Epithelial cell of esophagus (primary cell): ENCODE measurements around the gene KIF5A.

ENCODE experiments used
- DNase-seq: peaks from one replicate; pipeline ENCODE4 v3.0.0; 2010; ENCODE audit warnings: low read depth
- H3K4me3 ChIP-seq: 2 replicates; pipeline ENCODE4 v1.5.1; 2011; ENCODE audit warnings: mild to moderate bottlenecking, low read length, control low read depth
- CTCF ChIP-seq: IDR thresholded peaks from 2 replicates; pipeline ENCODE4 v1.5.1; 2011; ENCODE audit warnings: low read depth, mild to moderate bottlenecking, low read length, control low read depth, inconsistent platforms; ENCODE audit not compliant: insufficient read depth; ENCODE audit errors: missing control alignments

Gene KIF5A

DNA sequence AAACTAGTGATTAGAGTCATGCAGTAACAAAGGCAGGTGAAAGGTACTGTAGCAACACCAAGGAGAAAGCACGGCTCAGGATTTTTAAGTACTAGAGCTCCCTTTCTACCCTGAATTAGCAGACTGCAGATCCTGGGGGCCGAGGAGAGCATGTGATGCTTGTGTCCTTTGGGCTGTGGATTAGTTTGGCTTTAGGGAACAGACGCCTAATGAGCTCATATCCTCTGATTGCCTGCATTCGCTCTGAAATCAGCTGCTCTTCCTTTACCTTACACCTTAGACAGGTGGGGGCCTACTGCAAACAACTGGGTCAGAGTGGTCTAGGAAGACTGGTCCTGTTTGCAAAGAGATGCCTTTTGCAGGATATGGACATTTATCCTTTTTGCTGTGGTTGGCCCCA, 43.3 kb downstream of the KIF5A start:
- no peak for TF ChIP-seq CTCF

GRCh38 chr12:57600395-57600794, 50.6 kb downstream of the KIF5A start:
- DNase-seq = no peak
- no peak overlapping the region for H3K4me3 ChIP-seq
- TF ChIP-seq CTCF = no peak

More for the DNA sequence above, 43.3 kb downstream of the KIF5A start:
- no peak for DNase-seq
- no peak overlapping the region for H3K4me3 ChIP-seq

GRCh38 chr12:57602544-57602943, 52.7 kb downstream of the KIF5A start:
- no peak for TF ChIP-seq CTCF
- no peak for DNase-seq

DNA sequence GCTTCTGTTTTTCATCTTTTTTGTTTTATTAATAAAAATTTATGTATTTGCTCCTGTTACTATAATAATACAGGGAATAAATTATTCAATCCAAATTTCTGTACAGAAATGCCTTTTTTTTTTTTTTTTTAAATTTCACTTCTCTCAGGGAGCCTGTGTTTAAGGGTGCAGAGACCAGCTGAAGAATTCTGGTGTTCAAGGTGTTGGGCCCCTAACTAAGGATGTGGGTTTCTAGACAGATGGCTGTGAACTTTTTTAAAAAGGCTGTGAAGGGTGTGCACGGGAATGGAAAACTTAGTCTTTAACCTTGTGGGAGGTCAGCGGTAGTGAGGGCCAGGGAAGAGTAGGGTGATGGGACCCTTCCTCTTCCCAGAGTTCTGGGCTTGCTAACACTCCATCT, 53.5 kb downstream of the KIF5A start:
- no peak overlapping the region for H3K4me3 ChIP-seq
- DNase-seq = no peak
- no peak for TF ChIP-seq CTCF

More at GRCh38 chr12:57602544-57602943, 52.7 kb downstream of the KIF5A start:
- no peak overlapping the region for H3K4me3 ChIP-seq

GRCh38 chr12:57603815-57604453, 54.1 kb downstream of the KIF5A start:
- no peak for TF ChIP-seq CTCF
- H3K4me3 ChIP-seq = peak overlapping the region; percentile 63
- DNase-seq = peak; percentile 72

DNA sequence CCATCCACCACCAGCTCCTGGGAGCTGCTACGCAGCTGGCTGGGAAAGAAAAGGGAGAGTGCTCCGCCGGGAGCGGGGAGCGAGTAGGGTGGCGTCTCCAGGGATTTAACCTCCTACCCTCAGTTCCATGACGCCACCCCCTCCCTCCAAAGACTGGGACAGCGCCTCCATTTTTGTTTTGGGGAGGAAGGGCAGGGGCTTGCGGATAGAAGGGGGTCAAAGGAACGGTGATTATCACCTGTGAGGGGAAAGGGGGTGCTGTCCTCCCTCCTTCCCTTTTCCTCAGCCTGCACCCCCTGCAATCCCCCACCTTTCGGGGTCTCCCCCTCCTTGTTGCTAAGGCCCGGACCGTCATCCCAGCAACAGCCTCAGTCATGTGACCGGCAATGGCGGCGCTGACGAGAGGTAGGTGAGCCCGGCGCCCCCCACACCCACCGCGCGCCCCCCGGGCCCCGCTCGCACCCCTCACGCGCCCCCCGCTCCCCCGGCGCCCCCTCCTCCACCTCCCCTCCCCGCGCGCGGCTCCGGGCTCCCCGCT, 54.7 kb downstream of the KIF5A start, which contains the start of gene DTX3:
TSS of gene DTX3 (plus strand) at position 371 of the 538 bp plus-strand sequence. CDS start 1,694 bp downstream, outside the sequence.
- peak within 1 kb of the TSS; percentile 63 for H3K4me3 ChIP-seq
- TF ChIP-seq CTCF = no peak
- no peak for DNase-seq
